GM18868 (cell line): ENCODE measurements around the gene HOMER3.
"Not testable (repeated sequence)": the region's sequence is repeated elsewhere in the genome, so short reads cannot be mapped to it uniquely, and the experiment has no call there.

Experiments
- ATAC-seq: cut with Tn5 transposase; IDR thresholded peaks from one replicate; pipeline ENCODE4 v1.9.1; 2021; ENCODE audit warnings: mild to moderate bottlenecking, moderate library complexity; ENCODE audit not compliant: unreplicated experiment

The HOMER3 gene

GRCh38 chr19:18954094-18954493 is 13.1 kb upstream of the HOMER3 start:
- no peak for ATAC-seq

DNA sequence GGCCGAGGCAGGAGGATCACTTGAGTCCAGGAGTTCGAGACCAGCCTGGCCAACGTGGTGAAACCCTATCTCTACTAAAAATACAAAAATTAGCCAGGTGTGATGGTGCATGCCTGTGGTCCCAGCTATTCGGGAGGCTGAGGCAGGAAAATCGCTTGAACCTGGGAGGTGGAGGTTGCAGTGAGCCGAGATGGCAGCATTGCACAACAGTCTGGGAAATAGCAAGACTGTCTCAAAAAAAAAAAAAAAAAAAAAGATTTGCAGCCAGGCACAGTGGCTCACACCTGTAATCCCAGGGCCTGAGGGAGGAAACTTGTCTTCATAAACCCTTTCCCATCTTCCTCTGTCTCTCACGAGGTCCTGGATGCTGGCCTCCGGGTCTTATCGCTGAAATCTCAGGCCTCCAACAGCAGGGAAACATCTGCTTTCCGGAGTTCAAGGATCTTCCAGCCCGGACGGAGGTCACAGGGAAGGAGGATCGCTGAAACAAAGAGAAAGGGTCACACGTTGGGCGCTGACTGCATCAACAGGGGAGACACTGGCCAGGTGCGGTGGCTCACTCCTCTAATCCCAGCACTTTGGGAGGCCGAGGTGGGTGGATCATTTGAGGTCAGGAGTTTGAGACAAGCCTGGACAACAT is 11.5 kb upstream of the HOMER3 start:
- ATAC-seq = not testable (repeated sequence)

GRCh38 chr19:18951721-18952281 is 10.8 kb upstream of the HOMER3 start:
- no peak for ATAC-seq

DNA sequence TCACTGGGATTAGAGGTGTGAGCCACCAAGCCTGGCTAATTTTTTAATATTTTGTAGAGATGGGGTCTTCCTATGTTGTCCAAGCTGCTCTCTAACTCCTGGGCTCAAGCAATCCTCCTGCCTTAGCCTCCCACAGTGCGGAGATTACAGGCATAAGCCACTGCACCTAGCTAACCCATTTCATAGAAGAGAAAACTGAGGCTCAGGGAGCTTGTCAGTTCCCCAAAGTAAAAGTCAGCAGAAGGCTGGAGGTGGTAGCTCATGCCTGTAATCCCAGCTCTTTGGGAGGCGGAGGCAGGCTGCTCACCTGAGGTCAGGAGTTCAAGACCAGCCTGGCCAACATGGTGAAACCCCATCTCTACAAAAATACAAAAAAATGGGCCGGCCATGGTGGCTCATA is 8.8 kb upstream of the HOMER3 start:
- no peak for ATAC-seq

DNA sequence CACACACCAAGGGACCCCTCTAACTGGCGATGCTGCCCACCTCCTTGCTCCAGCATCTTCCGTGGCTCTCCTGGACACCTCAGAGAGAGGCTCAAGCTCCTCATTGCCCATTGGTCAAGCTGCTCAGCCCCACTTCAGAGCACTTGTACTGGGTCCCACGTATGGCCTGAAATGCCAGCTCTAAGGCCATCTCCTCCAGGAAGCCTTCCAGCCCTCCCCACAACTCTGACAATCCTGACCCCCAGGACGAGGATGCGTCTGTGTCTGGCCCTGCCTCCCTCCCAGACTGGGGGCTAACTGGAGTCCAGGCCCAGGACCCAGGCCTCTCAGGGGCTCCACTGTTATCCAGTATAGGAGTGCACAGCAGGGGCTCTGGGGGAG is 7.9 kb upstream of the HOMER3 start:
- no peak for ATAC-seq

DNA sequence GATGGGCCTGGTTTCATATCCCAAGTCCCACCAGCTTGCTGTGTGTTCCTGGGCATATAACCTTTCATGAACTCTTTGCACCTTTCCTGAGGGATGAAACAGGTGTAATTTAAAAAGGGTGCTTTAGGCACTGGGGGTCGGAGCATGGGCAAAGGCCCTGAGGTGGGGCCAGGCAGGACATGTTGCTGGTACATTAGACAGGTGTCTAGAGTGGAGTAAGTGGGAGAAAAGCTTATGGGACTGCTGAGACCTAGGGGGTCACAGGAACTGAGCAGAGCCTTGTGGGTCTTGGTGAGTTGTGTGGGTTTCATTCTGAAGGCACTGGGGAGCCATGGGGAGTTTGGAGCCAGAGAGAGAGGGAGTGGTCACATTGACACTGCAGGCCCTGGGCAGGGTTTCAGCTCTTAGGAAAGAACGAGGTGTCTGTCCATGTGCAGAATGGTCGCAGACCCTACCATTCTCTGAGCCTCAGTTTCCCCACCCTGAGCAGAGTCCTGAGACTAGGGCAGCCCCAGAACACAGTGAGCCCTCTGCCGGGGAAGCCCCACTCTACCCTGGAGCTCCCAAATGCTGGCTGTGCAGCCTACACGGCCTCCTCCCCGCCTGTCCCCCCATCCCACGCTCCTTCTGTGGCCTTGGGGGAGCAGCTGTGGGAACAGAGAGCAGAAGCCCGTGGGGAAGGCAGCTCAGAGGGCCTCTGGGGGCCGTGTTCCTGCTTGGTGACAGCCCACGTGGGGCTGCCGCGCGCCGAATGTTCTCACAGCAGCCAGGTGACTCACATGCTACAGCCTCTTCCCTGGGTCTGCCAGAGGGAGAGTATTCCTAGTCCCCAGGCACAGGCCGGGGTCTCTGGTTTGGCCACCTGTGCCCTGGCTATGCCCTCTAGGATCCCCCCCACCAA is 7.3 kb upstream of the HOMER3 start:
- ATAC-seq = no peak

- ATAC-seq = no peak
Measured at GRCh38 chr19:18946918-18947317, 5.9 kb upstream of the HOMER3 start.

DNA sequence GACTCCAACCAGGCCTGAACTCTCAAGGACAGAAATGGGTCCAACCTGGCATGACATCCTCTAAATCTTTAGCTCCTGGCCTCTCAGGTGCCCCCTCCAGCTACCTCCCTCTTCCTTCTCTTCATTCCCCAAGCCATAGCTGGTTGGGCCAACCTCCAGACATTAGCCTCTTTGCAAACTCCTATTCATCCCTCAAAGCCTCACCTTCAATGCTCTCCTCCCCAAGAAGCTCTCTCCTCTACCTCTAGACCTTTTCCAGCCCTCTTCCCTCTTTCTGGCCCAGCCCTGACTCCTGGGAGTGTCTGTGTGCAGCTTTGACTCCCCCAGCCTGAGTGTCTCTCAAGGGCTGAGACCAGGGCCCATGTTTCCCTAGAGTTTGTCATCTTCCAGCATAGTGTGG is 5.3 kb upstream of the HOMER3 start:
- ATAC-seq = no peak

DNA sequence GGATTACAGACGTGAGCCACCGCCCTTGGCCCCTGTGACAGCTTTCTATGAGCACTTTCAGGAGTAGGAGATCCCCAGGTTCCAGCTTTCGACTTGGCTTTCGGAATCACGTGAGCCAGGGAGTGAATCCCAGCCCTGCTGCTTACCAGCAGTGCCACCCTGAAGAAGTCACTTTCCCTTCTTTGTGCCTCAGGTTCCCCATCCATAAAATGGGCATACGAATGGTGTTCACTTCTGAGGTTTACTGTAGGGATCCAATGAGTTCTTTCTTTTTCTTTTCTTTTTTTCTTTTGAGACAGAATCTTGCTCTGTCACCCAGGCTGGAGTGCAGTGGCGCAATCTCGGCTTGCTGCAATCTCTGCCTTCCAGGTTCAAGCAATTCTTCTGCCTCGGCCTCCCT is 4.3 kb upstream of the HOMER3 start:
- no peak for ATAC-seq

DNA sequence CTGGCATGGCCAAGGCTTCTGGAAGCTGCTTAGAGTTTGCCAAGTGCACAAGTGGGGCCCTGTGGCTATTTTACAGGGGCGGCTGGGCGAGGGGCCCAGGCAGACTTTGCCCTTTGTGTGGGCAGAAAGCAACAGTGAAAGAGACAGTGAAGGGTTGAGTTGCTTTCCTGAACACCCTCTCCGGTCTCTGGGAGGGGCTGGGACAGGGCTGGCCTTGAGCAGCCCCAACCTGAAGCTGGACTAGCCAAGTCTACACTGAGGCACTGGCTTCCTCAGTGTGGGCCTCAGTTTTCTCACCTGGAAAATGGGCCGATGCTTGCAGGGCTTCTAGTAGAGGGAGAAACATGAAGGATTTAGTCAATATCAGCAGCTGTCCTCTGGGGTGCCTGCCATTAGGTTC is 2.4 kb upstream of the HOMER3 start:
- ATAC-seq = no peak

- no peak for ATAC-seq
Measured at GRCh38 chr19:18942692-18943091, 1.7 kb upstream of the HOMER3 start.

- no peak for ATAC-seq
Measured at GRCh38 chr19:18941628-18942354, 774 bp upstream of the HOMER3 start.

DNA sequence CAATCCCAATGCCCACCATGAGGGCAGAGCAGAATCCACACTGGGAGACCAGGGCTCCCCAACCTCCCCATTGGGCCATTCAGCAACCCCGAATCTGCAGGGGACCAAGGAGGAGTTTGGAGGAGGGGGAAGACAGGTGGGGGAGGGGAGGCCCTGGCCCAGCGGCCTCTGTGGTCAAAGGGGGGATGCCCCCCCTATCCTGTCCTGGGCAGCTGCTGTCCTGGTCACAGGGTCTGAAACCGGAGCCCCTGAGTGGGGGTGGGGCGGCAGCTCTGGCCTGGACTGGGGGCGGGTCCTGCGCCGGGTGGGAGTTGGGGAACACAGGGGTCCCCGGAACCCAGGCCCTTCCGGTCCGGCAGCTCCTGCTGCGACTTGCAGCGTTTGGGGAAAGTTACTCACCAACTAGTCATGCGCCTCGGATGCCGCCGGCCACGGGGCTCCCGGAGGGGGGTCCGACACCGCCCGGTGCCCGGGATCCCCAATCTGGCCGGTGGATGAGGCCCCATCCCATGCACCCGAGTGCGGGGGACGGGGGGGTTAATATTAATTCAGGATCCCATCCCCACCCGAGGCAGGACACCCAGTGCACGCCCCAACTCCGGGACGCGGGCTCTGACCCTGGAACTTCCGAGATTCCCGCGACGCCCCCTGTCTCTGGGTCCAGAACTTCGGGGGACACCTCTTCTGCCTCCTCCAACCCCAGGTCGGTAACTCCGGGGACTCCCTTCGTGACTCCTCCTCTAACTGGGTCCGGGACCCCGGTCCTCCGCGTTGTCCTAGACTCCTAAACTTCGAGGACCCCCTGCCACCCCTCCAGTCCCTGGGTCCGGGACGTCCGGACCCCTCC is 872 bp downstream of the HOMER3 start:
- ATAC-seq = no peak

DNA sequence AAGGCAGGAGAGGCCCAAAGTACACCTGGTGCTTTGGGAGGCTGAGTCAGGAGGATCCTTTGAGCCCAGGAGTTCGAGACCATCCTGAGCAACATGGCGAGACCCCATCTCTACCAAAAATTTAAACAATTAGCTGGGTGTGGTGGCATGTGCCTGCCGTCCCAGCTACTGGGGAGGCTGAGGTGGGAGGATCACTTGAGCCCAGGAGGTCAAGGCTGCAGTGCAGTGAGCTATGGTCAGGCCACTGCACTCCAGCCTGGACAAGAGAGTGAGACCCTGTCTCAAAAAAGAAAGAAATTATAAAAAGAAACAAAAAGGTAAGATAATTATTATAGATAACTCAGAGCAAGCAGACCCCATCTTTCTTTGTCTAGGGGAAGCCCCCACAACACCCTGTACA is 1.9 kb downstream of the HOMER3 start:
- no peak for ATAC-seq

DNA sequence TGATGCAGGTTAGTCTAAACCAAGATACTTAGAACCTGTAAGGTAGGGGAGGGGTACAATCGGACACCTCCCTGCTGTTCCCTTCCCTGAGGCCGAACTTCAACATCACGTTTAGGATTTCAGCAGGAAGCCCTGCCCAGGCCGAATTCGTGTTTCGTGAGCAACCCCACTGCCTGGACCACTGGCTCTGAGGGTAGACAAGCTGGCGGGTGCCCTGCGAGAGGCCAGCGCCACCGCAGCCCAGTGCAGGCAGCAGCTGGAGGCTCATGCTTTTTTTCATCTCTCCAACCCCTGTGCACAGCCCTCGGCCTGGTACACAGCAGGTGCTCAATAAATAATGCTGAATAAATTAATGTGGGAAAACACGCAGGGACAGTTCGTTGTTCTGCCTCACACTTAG is 7.7 kb downstream of the HOMER3 start:
- no peak for ATAC-seq

GRCh38 chr19:18932216-18932841 is 8.7 kb downstream of the HOMER3 start:
- no peak for ATAC-seq

- ATAC-seq = no peak
Measured at GRCh38 chr19:18931316-18932162, 9.5 kb downstream of the HOMER3 start.

DNA sequence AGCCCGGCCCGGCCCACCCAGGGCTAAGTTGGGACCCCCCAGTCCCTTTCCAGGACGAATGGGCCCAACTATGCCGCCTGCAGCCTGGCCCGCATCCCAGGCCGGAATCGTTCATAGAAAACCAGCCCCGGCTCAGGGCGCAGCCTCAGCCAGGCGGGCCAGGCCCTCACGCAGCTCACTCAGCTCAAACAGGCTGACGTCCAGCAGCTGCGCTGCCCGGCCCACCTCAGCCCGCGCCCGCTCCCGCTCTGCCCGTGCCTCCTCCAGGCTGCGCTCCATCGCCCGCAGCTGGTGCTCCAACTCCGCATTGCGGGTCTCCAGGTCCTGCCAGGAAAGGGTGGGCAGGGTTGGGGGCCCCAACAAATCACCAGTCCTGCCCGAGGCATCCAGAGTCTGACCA is 11.7 kb downstream of the HOMER3 start:
- no peak for ATAC-seq
